Activated CD4-positive, CD25-positive, alpha-beta regulatory T cell treated with anti-CD3 and anti-CD28 coated beads, Interleukin-2, amount 50 U/mL, for 24 hours (primary cell): ENCODE data around the gene POMZP3.
"Not testable (repeated sequence)": the region's sequence is repeated elsewhere in the genome, so short reads cannot be mapped to it uniquely, and the experiment has no call there.

ENCODE experiments used
- ATAC-seq, 2 donors: fragments of 150-1000 bp; cut with Tn5 transposase; one replicate each; pipeline ENCODE4 v1.10.0; 2021; ENCODE audit warnings: mild to moderate bottlenecking in 1 of 2, moderate library complexity in 1 of 2

Gene POMZP3

GRCh38 chr7:76626989-76627642 lies at the start of gene POMZP3:
Gene POMZP3, minus strand, starts transcription at chr7:76627279. Its CDS starts 1,215 bp downstream, at chr7:76626064.
- ATAC-seq: peak; percentile 95

DNA sequence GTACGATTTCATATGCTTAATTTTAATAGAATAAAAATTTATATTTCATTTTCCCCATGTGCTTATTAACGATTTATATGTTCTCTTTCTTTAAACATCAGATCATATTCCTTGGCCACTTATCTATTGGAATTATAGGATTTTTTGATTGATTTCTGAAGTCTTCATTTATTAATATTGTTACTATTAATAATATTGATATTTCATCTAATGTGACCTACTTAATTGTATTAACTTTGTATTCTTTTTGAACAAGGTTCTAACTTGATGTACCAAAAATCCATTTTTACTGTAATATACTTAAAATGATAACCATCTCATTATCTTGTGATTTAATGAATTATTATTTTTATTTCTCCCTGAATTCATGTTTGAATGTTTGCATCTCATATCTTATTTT lies 48.7 kb upstream of the POMZP3 start:
- not testable (repeated sequence) for ATAC-seq

- ATAC-seq: not testable (repeated sequence)
These were observed 46.3 kb upstream of the POMZP3 start for GRCh38 chr7:76673346-76673745.

DNA sequence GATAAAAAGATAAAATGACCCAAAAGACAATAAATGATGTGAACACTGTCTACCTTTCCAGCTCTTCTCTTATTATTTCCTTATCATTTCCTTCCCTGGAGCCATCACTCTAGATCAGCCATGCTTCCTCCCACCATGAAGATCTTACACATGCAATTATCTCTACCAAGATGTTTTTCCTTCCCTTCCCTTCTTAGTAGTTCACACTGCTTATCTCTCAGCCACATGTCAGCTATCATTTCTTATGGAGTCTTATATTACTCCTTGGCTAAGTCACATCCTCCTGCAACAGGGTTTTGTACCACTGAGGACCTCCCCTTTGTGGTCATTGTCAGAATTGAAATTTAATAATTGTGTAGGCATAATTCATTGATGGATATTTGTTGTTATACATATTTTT lies 32.1 kb upstream of the POMZP3 start:
- not testable (repeated sequence) for ATAC-seq

DNA sequence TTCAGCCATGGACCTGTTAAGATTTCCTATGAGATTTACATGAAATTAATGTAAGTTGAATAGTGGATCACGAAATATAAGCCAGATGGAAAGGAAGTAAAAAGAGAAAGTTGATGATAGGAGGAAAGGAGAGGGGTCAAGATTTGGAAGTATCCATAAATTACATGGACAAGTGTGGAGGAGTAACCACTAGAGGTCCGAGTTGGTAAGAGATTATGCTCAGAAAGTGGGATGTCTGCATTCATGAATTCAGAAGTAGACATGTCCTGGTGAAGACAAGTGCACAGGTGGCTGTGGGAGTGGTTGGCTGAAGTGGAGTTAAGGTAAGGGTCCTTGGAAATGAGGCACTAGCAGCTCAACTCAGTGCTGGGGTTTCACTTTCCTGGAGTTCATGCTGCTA lies 29.3 kb upstream of the POMZP3 start:
- ATAC-seq: not testable (repeated sequence)

DNA sequence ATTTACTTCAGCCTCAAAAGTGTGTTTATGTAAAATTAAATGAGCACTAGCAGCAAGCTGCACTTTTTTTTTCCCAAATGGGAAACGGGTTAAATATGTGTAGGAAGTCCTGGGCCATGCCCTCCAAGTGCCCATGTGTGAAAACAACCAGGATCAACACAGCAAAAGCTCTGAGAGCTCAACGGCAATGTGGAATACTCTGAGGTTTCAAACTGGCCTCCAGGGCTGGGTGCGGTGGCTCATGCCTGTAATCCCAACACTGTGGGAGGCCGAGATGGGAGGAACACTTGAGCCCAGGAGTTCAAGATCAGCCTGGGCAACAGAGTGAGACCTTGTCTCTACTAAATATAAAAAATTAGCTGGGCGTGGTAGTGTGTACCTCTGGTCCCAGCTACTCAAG lies 15.5 kb upstream of the POMZP3 start:
- not testable (repeated sequence) for ATAC-seq

GRCh38 chr7:76637061-76637691 lies 10.1 kb upstream of the POMZP3 start:
- peak; percentile 94 for ATAC-seq

GRCh38 chr7:76626581-76626980 lies 498 bp downstream of the POMZP3 start:
- peak; percentile 25 to 41 for ATAC-seq

DNA sequence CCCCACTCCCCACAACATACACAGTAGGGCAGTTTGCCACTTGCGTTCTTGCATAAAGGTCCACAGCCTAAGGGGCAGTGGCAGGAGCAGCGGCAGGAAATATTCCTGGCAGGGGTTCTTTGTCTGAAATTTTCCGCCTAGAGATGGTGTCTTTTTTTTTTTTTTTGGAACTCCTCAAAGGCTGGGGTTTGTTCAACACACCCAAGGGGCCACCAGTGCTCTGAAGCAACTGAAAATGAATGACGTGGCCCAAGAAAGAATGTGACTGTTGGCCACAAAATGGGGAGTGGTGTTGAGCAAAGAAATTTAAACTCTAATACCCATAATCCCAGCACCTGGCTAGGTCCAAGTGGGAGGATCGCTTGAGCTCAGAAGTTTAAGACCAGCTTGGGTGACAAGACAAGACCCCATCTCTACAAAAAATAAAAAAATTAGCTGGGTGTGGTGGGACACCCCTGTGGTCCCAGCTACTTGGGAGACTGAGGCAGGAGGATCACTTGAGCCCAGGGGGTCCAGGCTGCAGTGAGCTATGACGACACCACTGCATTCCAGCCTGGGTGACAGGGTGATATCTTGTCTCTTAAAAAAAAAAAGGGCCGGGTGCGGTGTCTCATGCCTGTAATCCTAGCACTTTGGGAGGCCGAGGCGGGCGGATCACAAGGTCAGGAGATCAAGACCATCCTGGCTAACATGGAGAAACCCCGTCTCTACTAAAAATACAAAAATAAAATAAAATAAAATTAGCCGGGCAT lies 7.5 kb downstream of the POMZP3 start:
- ATAC-seq: not testable (repeated sequence)

- not testable (repeated sequence) for ATAC-seq
These were observed 13.3 kb downstream of the POMZP3 start for GRCh38 chr7:76613783-76614182.

- ATAC-seq: not testable (repeated sequence)
These were observed 14.8 kb downstream of the POMZP3 start for GRCh38 chr7:76612232-76612631.

DNA sequence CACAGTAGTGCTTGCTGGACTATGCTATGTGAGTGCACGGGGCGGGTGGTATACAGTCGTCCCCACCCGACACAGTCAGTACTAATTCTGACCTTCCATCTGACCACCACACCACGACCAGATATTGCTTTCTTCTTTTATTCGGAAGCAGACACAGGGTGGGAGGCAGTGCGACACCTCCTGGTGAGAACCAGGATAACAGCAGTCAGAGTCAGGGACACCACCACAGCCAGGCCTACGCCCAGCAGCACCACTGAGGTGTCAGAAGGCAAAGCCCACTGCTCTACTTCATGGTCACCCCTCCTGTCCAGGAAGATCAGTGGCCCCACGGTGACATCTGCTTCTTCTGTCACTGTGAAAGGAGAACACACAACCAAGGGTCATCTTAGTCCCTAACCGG lies 17.2 kb downstream of the POMZP3 start:
- peak; percentile 54 to 57 for ATAC-seq

DNA sequence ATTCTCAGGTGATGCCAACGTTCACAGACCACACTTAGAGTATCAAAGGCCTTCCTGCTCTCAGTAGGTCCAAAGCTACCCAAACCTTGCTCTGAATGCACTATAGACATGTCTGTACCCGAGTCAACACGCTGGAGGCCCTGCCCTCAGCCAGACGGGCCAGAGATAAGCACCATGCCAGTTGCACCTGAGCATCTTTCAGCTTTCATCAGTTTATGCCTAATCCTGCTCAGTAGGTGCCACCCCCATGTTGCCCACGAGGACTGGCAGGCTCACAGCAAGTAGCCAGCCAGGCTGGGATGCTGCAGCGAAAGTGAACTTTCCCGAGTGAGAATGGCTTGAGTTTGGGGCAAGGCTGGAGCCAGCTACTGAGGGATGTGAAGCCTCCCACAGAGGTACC lies 18.6 kb downstream of the POMZP3 start:
- not testable (repeated sequence) for ATAC-seq

- peak; percentile 94 to 95 for ATAC-seq
These were observed 21.1 kb downstream of the POMZP3 start for GRCh38 chr7:76606027-76606426.

- ATAC-seq: not testable (repeated sequence)
These were observed 26.4 kb downstream of the POMZP3 start for GRCh38 chr7:76600650-76601049.

GRCh38 chr7:76600116-76600482 lies 27.0 kb downstream of the POMZP3 start:
- peak; percentile 51 to 85 for ATAC-seq

- ATAC-seq: not testable (repeated sequence)
These were observed 28.4 kb downstream of the POMZP3 start for GRCh38 chr7:76598590-76599264.

GRCh38 chr7:76597288-76597687 lies 29.8 kb downstream of the POMZP3 start:
- ATAC-seq: not testable (repeated sequence)

DNA sequence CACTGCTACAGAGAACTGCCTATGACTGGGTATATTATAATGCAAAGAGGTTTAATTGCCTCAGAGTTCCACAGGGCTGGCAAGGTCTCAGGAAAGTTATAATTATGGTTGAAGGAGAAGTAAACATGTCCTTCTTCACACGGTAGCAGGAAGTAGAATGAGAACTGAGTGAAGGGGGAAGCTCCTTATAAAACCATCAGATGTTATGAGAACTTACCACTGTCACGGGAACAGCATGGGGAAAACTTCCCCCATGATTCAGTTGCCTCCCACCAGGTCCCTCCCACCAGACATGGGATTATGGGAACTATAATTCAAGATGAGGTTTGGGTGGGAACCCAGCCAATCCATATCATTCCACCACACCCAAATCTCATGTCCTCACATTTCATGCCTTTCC lies 34.4 kb downstream of the POMZP3 start:
- not testable (repeated sequence) for ATAC-seq

DNA sequence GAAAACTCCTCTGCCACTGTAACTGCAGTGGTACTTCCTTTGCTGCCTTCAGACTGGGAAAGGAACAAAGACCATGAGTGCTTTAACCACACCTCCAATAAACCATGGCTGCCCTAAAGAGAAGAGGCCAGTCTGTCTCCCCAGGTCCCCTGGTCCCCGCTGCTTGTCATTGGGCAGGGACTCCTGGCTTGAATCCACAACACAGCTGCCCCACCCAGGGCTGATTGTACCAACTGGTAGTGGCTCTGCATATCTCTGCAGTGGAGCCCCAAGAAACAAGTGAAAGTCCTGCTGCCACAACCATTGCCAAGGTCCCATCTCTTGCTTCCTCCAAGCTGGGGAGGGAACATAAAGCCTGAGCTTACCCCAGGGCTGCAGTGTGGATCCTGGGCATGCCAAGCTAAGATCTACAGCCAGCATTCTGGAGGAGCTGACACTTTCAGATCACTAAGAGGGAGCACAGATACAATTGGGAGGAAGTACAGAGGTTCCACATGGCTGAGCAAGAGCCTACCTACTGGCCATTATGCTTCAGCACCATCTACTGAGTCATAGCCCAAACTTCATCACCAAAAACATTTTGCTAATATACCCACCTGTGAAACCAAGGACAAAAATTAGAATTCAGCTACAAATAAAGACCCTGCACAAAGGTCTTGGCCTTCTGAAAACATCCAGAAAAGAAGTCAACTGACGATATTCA lies 35.3 kb downstream of the POMZP3 start:
- ATAC-seq: not testable (repeated sequence)

DNA sequence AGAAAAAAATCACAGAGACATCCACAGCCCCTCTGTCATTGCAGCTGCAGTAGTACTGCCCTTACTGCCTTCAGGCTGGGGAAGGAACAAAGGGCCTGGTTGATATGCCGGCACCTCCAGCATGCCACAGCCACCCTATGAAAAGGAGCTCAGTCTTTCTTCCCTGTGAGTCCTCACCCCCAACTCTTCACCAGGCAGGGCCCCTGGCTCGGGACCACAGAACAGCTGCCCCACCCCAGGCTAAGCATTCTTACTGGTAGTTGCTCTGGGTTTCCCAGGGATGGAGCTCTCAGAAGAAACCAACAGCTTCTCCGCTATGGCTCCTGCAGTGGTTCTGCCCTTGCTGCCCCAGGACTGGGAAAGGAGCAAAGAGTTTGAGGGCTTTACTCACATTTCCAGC lies 36.0 kb downstream of the POMZP3 start:
- ATAC-seq: not testable (repeated sequence)

- not testable (repeated sequence) for ATAC-seq
These were observed 38.5 kb downstream of the POMZP3 start for GRCh38 chr7:76588586-76588985.
